Psoas muscle (tissue), 8 donors: Measurements from ENCODE around the gene ADPGK. TPM values are rescaled to one million over a fixed set of nuclear protein-coding genes. Genes with fewer than 3 reads are reported as not detected.
"Not testable (repeated sequence)": the region's sequence is repeated elsewhere in the genome, so short reads cannot be mapped to it uniquely, and the experiment has no call there.

Source experiments
- ATAC-seq, 4 donors: fragments of 200-7000 bp; cut with Tn5 transposase; one replicate each; pipeline ENCODE4 v1.9.1; 2020; ENCODE audit warnings: moderate library complexity in 3 of 4, mild to moderate bottlenecking in 2 of 4
- DNase-seq, 2 donors: peaks; one replicate each; pipeline ENCODE4 v3.0.0-alpha.2; 2020
- H3K27ac ChIP-seq: fragments of 200-600 bp; one replicate; pipeline ENCODE4 v1.8.0; 2022
- H3K27me3 ChIP-seq, 3 donors: fragments of 200-600 bp in 1 of 3; one replicate each; pipeline versions ENCODE4 v1.6.1 to v1.8.0; 2013 to 2022; ENCODE audit warnings: low read length in 2 of 3, mild to moderate bottlenecking in 2 of 3, moderate library complexity in 1 of 3; ENCODE audit not compliant: insufficient read depth in 3 of 3
- H3K36me3 ChIP-seq, 2 donors: fragments of 200-600 bp in 1 of 2; one replicate each; pipeline versions ENCODE4 v1.6.1 to v1.8.0; 2013 to 2022; ENCODE audit warnings: low read depth in 1 of 2, mild to moderate bottlenecking in 1 of 2, moderate library complexity in 1 of 2; ENCODE audit not compliant: insufficient read depth in 1 of 2
- H3K4me1 ChIP-seq: fragments of 200-600 bp; one replicate; pipeline ENCODE4 v1.8.0; 2022
- H3K4me3 ChIP-seq: fragments of 200-600 bp; one replicate; pipeline ENCODE4 v1.8.0; 2022; ENCODE audit warnings: mild to moderate bottlenecking
- H3K9me3 ChIP-seq: fragments of 200-600 bp; one replicate; pipeline ENCODE4 v1.8.0; 2022
- WGBS, 3 donors: extraction: QIAGEN DNeasy Blood & Tissue Kit; methylation state at CpG; one replicate each; pipeline versions ENCODE4 v1.1.6 to v1.1.7; 2013; 5-methylcytosine and 5-hydroxymethylcytosine counted together
- intact Hi-C, 2 donors: fragments of 100-400 bp; cut with DNase I; formaldehyde crosslinking; loops; one replicate each; pipeline versions ENCODE4 v1.11.0 to v1.14.2; 2022
- polyA plus RNA-seq, 3 donors: library from polyadenylated mRNA; stranded (reverse); fragments of 200-250 nt; gene quantifications; one replicate each; pipeline ENCODE4 v1.2.3, GENCODE V29; 2013
- total RNA-seq, 4 donors: library from RNA; stranded (reverse); fragmentation: NEBNext Ultra II Directional in 2 of 4; extraction: Animal tissue kit (Norgen Biotek cat#: 25700) in 2 of 4; gene quantifications; one replicate each; pipeline versions ENCODE4 v1.2.1 to v1.2.4, GENCODE V29; 2021 to 2023
- TF ChIP-seq, protein P1 (sequence below): fragments of 200-600 bp; IDR thresholded peaks from one replicate; pipeline ENCODE4 v1.8.0; 2022; ENCODE audit warnings: antibody characterized with exemption
- donor health status: healthy with polysubstance abuse.
- donor health status: DM: no; HTN: no; CAD: no; lungs with moderate emphysema.
- donor health status: Bipolar disorder and iron deficiency.
- donor health status: healthy.
- donor health status: DM: yes; HTN: yes; CAD: no.
- donor health status: DM: no; HTN: no; CAD: no.
- donor health status: DM: no; HTN: no; CAD: no.
- donor health status: DM: yes; HTN: yes; CAD: no.

The ADPGK gene
- total and polyA plus RNA-seq, 7 donors: 7.9 to 14.2 (median 10.5) TPM

DNA sequence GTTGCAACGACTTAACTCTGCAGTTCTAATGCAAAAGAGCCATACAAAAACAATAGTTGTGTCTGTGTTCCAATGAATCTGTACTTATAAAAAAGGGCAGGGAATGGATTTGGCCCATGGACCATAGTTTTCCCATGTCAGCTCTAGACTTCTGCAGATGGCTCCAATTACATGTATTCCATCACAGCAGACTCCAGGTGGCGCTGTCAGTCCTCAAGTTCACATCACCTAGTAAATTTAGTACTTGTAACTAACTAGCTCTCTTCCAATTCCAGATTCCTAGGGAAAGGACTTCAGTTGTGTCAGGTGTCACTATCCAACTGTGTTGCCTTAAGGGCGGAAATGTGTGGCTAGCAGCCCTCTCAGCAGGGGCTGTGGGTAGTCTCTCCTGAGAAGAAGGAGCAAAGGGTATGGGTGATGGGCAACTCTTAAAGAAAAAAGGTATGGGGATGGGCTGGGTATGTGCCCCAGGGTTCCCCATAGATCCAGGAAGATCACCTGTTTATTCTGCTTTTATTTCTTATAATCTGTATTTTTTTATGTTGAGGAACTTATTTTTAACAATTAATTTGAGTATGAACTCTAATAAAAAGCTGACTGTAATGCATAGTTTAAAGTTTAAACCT, 61.4 kb downstream of the ADPGK start:
- Histone ChIP-seq H3K36me3 (peaks cover 0 to 51% of the 10 kb centered on the region in 2 donors), H3K9me3 (no peaks in the 10 kb centered on the region), H3K27ac (no peak overlapping the region), H3K27me3 (no peaks in the 10 kb centered on the region), H3K4me1 (peaks cover 11% of the 10 kb centered on the region), H3K4me3 (no peak overlapping the region)
- TF ChIP-seq, protein P1, sequence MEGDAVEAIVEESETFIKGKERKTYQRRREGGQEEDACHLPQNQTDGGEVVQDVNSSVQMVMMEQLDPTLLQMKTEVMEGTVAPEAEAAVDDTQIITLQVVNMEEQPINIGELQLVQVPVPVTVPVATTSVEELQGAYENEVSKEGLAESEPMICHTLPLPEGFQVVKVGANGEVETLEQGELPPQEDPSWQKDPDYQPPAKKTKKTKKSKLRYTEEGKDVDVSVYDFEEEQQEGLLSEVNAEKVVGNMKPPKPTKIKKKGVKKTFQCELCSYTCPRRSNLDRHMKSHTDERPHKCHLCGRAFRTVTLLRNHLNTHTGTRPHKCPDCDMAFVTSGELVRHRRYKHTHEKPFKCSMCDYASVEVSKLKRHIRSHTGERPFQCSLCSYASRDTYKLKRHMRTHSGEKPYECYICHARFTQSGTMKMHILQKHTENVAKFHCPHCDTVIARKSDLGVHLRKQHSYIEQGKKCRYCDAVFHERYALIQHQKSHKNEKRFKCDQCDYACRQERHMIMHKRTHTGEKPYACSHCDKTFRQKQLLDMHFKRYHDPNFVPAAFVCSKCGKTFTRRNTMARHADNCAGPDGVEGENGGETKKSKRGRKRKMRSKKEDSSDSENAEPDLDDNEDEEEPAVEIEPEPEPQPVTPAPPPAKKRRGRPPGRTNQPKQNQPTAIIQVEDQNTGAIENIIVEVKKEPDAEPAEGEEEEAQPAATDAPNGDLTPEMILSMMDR: peak; percentile 66
- ATAC-seq (peak; percentile 68 to 91 (median 78)), DNase-seq (peak; percentile 32 to 73)
- 21 to 31% (median 31%) methylated on average over 3 of the region's 3 CpGs for WGBS, 3 donors
- intact Hi-C loops: loop anchor here in 1 of 2 donors (5.0 kb wide), 2 partner anchors 360 to 550 kb away; no protein-coding TSS in a partner anchor

- WGBS, 3 donors: 83 to 94% (median 89%) methylated on average over 8 of the region's 8 CpGs
- DNase-seq: not testable (repeated sequence)
Measured at GRCh38 chr15:72708551-72709303, 74.8 kb downstream of the ADPGK start.

GRCh38 chr15:72706266-72706665, 77.3 kb downstream of the ADPGK start:
- Histone ChIP-seq H3K27me3 (no peaks in the 10 kb centered on the region), H3K27ac (no peak overlapping the region), H3K9me3 (no peaks in the 10 kb centered on the region), H3K4me1 (no peaks in the 10 kb centered on the region), H3K4me3 (no peak overlapping the region), H3K36me3 (peaks cover 0 to 18% of the 10 kb centered on the region in 2 donors)
- TF ChIP-seq, protein P1: no peak
- 90 to 93% (median 92%) methylated on average over 11 of the region's 11 CpGs for WGBS, 3 donors
- intact Hi-C loops: no loop called here
- no peak for DNase-seq
- ATAC-seq: no peak

More at GRCh38 chr15:72708551-72709303, 74.8 kb downstream of the ADPGK start:
- H3K4me1 ChIP-seq, H3K27me3 ChIP-seq, H3K27ac ChIP-seq, intact Hi-C loops, ATAC-seq, H3K4me3 ChIP-seq, H3K9me3 ChIP-seq: not testable (repeated sequence)
- peaks cover 0 to 40% of the 10 kb centered on the region in 2 donors for H3K36me3 ChIP-seq

Other genes with a start within 250 kb of the ADPGK start
- not detected for gene GOLGA6B, start 129.1 kb downstream of the ADPGK start, total RNA-seq
- gene GOLGA6B, start 129.1 kb downstream of the ADPGK start, polyA plus RNA-seq: under 1 TPM in 1 of 3 donors, not detected in 2; 0.04 TPM
- gene HIGD2B, start 97.6 kb downstream of the ADPGK start, total RNA-seq: not detected
- not detected for gene HIGD2B, start 97.6 kb downstream of the ADPGK start, polyA plus RNA-seq
- 10 to 100 TPM; 12.0 to 20.7 (median 14.7) TPM for gene BBS4, start 97.6 kb downstream of the ADPGK start, total RNA-seq
- gene BBS4, start 97.6 kb downstream of the ADPGK start, polyA plus RNA-seq: 10 to 100 TPM; 15.9 to 38.6 (median 17.1) TPM